GM15510 (cell line): ENCODE data around the gene ESYT2.

Source experiments
- POLR2A ChIP-seq: IDR thresholded peaks from 3 replicates; pipeline ENCODE4 v1.6.1; 2011; ENCODE audit warnings: borderline replicate concordance; ENCODE audit not compliant: insufficient read length; ENCODE audit errors: extremely low read depth

Gene ESYT2

GRCh38 chr7:158774952-158775351 lies 54.4 kb downstream of the ESYT2 start:
- no peak for TF ChIP-seq POLR2A

GRCh38 chr7:158772916-158773315 lies 56.4 kb downstream of the ESYT2 start:
- no peak for TF ChIP-seq POLR2A

GRCh38 chr7:158771213-158771834 lies 58.0 kb downstream of the ESYT2 start:
- TF ChIP-seq POLR2A, result no peak

- TF ChIP-seq POLR2A, result no peak
Observed at GRCh38 chr7:158767707-158768106, 61.6 kb downstream of the ESYT2 start.

- TF ChIP-seq POLR2A, result no peak
Observed at GRCh38 chr7:158766570-158767281, 62.6 kb downstream of the ESYT2 start.

- TF ChIP-seq POLR2A, result no peak
Observed at GRCh38 chr7:158765020-158765419, 64.3 kb downstream of the ESYT2 start.

GRCh38 chr7:158763454-158764033 lies 65.8 kb downstream of the ESYT2 start:
- TF ChIP-seq POLR2A, result no peak

- TF ChIP-seq POLR2A, result no peak
Observed at GRCh38 chr7:158761945-158762344, 67.4 kb downstream of the ESYT2 start.

GRCh38 chr7:158760936-158761335 lies 68.4 kb downstream of the ESYT2 start:
- no peak for TF ChIP-seq POLR2A

- no peak for TF ChIP-seq POLR2A
Observed at GRCh38 chr7:158760445-158760764, 68.9 kb downstream of the ESYT2 start.

- no peak for TF ChIP-seq POLR2A
Observed at GRCh38 chr7:158759749-158760444, 69.4 kb downstream of the ESYT2 start.

- no peak for TF ChIP-seq POLR2A
Observed at GRCh38 chr7:158759245-158759614, 70.1 kb downstream of the ESYT2 start.

GRCh38 chr7:158758586-158759244 lies 70.6 kb downstream of the ESYT2 start:
- TF ChIP-seq POLR2A, result no peak

GRCh38 chr7:158757404-158757989 lies 71.8 kb downstream of the ESYT2 start:
- no peak for TF ChIP-seq POLR2A
